HG03460 (cell line): Measurements from ENCODE around the gene TTC4.
"Not testable (repeated sequence)": the region's sequence is repeated elsewhere in the genome, so short reads cannot be mapped to it uniquely, and the experiment has no call there.

Source experiments
- ATAC-seq: cut with Tn5 transposase; IDR thresholded peaks from one replicate; pipeline ENCODE4 v1.9.1; 2021; ENCODE audit not compliant: unreplicated experiment

The TTC4 gene

DNA sequence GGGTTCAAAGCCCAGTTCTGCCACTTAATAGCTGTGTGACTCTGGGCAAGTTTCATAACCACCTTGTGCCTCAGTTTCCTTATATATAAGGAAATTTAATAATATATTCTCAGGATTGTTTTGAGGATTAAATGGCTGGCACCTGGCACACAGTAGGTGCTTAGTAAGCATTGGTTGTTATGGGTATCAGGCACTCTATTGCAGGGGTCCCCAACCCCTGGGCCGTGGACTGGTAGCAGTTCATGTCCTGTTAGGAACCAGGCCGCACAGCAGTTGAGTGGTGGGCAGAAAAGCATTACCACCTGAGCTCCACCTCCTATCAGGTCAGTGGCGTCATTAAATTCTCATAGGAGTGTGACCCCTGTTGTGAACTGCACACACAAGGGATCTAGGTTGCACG, 30.2 kb downstream of the TTC4 start:
- ATAC-seq, result no peak

DNA sequence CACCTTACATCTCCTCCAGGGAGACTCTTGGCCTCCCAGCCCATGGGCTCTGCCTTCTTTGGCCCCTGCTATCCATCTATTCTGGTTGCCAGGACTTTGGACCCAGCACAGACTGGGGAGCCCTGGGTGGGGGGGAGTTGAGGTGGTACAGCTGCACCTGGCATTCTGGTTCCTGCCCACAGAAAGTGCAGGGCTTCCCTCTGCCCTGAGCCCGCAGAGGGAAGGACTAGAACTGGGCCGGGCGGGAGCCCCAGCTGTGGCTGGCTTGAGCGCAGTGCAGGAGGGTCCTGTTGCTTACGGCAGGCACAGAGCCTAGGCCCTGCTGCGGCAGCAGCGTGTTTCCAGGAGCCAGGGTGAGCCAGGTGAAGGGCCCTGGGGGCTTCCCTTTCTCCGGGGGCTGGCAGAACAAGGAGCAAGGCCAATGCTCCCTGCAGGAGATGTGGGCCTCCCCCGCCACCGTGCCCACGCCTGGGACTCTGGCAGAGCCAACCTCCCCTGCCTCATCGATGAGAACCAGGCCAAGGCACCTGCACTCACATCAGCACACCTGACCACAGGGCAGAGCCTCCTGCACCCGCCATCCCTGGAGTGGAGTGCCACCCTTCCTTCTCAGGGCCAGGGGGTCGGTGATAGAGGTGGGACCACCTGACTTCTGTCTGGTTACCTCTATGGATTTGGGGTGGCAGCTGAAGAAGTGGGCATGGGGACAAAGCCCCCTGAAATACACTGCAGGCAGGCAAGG, 32.6 kb downstream of the TTC4 start:
- ATAC-seq, result no peak

DNA sequence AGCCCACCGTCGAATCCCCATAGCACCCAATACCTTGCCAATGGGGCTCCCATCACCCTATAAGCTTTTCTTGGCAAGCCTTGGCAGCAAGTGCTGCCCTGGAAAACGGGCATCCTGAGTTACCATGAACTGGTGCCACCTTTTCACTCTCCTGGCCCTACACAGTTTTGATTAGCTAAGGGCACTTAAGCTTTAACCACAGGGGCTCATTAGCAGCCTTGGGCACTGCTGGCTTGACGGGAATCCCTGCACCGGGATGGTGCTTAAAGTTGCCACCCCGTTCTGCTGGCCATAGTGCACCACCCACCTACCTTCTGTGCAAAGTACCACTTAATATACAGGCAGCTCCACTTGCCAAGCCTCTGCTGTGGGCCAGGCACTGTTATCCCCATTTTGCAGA, 34.9 kb downstream of the TTC4 start:
- ATAC-seq, result no peak

DNA sequence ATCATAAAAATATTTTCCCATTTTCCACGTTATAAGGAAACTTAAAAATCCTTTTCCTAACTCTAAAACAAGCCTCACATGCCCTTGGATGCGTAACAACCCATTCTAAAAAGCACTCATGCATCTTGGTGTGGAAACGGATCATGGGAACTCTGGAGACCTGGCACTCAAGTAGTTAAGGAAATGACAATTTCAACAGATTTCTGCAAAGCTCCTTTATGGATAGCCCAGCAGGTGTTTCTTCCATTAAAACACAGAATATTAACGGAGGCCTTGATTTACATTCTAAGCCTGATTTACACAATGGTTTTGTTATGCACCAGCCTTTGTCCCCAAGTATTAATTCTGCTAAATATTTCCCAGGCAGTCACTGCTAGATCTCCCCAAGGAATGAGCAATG, 35.8 kb downstream of the TTC4 start:
- ATAC-seq, result no peak

DNA sequence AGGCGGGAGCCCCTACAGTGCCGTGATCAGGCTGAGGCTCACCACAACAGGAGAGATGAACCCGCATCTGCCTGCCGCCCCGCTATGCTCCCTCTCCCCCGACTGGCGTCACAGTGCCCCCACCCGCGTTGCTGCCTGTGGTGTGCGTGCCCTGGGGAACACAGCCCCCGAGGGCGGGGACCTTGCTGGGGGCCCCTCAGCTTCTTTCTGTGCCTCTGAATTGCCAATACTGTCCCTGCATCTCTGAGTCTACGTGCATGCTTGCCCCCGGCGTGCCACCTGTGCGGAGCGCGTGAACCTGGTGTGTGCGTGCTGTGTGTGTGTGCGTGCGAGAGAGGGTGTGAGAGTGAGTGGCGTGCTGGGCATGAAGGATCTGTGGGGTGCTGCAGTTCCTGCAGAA, 38.4 kb downstream of the TTC4 start:
- no peak for ATAC-seq

DNA sequence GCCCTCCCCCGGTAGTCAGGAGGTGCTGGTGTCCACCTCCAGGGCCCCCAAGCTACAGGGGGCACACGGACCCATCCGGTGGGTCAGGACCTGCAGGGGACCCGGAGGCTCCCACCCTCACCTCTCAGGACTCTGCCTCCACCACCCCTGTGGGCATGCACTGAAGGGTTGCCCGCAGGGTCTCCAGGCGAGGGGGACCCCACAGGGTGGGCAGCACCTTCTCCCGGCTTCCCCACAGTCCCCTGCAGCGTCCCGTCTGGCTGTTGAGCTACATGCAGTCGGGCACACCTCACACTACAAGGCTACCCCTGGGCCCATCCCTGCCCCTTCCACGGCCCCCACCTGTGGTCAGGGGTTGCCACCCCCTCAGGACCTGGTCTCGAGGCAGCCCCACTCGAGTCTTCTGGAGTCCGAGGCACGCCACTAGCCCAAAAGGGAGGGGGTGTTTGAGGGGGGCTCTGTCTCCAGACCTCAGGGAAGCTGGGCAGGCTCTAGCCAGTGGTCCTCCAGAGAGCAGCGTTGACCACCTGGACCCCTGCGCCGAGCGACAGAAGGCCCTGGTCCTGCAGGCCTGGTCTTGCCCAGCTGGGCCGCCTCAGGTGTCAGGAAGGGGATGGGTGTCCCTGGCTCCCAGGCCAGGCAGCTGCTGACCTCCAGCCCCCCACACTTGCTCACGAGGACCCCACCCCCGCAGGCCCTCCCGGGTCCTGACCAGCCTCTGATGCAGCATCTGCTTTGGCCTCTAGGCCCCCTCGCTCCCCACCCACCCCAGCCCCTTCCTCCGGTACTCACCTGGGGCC, 39.0 kb downstream of the TTC4 start:
- ATAC-seq, result no peak

DNA sequence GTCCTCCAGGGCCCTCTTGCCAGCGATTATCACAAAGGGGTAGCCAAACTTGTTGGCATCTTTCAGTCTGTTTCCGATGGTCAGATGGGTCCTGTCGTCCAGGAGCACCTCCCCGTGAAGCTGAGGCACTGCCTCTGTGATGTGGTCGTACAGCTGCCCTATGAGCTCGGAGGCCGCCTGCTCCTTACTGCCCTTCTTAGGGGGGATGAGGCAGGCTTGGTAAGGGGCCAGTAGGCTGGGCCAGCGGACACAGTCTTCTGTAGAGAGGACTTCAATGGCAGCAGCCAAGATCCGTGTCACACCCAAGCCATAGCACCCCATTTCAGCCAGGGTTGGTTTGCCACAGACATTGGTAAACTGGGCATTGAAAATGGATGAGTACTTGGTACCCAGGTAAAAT, 42.2 kb downstream of the TTC4 start:
- no peak for ATAC-seq

DNA sequence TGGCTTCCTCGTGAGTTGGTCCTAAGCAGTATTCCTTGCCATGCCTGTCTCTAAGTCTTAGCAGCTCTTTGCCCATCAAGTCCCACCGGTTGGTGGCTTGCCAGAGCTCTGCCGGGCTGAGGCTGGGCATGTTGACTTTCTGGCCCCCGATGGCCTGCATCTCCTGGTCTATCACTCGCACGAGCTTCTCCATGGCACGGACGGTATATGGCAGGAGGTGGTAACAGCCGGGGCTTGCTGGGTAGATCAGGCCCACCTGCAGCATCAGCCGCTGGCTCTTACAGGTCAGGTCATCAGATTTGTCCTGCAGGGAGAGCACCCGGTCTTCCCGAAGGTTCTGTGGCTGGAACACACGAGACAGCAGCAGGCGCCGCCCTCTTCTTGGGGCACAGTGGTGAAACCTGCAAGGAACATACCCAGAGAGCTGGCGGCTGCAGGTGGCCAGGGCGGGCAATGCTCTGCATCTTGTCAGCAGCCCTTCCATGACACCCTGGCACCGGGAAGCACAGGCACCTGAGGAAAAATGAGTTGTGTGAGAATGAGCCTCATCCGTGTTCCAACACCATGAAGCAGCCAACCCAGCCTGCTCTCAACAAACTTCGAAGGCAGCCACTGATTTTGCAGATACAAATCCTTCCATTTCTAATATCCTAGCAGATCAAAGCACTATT, 43.2 kb downstream of the TTC4 start:
- ATAC-seq, result no peak

DNA sequence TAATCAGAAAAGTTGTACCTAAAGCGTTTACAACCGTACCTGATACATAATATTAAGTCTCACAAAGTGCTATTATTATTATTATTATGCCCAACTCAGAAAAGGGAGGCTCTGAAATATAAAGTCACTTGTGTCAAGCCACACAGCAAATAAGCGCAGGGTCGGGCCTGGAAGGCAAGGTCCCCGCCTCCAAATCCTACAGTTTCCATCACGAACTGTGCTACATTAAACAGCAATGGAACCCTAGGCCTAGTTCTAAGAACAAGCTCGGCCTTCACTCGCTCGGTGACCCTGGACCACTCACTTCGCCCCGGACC, 48.1 kb downstream of the TTC4 start:
- no peak for ATAC-seq

DNA sequence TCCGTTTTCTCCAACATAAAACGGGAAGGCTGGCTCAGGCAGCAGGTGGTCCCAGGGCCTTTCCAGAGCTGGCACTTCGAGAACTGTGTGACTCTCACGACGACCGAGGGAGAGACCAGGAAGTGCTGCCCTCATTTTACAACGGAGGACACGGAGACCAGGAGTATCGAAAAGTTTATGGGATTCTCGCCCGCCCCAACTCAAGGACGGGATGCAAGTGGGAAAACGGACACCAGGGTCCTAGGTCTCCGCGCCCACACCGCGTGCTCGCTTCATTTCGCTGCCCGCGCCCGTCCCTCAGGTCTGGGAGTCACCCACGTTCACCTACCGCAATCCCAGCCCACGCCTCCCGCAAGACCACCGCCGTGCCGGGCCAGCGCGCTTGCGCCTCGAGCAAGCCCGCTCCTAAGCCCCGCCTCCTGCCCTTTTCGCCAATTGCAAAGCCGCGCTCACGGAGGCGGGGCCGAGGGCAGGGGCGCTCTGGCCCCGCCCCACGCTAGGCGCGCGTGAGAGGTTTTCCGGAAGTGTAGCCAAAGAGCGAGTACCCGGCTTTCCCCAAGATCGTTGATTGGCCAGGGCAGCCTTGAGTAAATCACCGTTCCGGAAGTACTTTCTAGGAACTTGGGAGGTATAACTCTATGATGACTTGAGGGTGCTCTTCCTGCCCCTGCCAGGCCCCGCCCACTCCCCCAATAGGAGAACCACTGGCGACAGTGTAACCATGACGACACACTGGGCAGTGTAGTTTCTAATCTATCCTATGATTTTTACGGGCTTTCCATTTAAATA, 48.7 kb downstream of the TTC4 start, which contains the start of gene PARS2:
TSS of gene PARS2 (minus strand) at position 391 of the 789 bp plus-strand sequence. CDS start 5,362 bp downstream, outside the sequence.
- peak; percentile 95 for ATAC-seq

DNA sequence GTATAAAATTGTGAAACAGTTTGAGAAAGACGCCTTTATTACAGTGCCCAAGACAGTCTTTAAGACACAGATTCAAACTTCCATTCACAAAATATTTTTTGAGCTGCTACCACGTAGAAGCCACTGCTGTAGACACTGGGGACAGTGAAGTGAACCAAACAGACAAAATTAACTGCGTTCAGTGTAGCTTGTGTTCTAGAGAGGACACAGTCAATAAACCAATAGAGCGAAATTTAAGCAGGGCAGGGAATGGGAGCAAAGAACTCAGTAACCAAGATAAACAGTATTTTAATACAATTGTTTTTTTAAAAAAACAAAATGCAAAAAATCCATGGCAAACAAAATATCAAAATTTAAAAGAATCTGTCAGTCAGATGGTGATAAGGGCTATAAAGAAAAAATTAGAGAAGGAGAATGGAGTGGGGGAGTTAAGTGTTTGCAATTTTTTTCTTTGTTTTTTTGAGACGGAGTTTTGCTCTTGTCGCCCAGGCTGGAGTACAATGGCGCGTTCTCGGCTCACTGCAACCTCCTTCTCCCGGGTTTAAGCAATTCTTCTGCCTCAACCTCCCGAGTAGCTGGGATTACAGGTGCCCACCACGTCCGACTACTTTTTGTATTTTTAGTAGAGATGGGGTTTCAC, 49.4 kb downstream of the TTC4 start:
- ATAC-seq, result peak; percentile 11

DNA sequence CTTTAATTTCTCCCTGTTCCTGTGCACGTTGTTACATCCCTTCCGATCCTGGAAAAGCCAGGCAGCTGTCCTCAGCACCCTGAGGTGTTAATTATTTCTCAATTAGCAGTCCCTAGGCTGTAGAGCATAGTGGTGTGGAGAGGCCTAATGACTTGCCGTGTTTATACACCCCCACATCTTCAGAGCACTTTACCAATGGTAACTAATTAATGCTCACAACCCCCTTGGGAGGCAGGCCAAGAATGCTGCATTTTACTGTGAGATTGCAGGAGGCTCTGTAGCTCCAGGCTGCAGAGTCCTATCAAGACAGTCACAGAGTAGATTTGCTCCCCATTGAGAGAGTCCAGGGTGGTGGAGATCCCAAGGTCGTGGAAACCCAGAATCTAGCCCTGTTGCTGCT, 51.1 kb downstream of the TTC4 start:
- ATAC-seq, result no peak

DNA sequence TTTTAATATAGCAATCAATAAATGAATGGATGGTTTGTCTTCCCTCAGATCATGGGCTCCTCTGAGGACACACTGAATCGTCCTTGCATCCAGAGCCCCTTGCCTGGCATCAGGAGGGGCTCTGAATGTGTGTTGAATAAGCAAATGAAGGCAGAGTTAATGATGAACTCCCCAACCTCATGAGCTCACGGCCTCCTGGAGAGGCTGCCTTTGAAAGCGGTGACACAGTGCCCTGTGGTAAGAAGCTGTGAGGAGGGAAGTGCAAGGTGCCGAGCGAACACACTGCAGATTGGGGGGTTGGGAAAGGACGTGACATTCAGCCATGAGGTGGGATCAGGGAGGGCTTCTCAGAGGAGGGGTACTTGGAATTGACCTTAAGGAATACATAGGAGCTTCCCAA, 51.9 kb downstream of the TTC4 start:
- no peak for ATAC-seq

DNA sequence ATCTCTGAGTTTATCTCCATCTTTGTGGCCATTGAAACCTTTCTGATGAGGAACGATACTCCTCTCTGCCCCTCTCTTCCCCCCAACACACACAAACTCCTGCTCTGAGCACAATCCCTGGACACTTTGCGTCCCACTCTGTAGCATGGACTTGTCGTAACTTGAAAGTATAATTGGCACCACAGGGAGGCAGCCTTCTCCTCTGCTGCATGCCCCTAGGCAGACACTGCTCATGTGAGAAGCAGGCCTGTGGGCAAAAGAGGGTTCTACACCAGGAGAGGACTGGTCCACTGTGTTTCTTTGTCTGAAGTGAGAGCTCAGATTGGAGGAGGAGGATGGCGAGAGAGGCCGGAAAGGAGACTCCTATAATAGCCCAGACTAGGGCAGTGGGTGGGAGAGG, 52.4 kb downstream of the TTC4 start:
- ATAC-seq, result no peak

DNA sequence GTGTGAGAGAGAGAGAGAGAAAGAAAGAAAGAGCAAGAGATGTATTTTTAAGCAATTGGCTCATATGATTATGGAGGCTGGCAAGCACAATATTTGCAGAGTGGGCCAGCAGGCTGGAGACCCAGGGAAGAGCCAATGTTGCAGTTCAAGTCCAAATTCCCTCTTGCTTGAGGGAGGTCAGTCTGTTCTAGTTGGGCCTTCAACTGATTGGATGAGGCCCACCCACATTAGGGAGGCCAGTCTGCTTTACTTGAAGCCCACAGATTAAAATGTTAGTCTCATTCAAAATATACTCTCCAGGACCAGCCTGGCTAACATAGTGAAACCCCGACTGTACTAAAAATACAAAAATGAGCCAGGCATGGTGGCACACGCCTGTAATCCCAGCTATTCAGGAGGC, 57.3 kb downstream of the TTC4 start:
- ATAC-seq, result no peak

DNA sequence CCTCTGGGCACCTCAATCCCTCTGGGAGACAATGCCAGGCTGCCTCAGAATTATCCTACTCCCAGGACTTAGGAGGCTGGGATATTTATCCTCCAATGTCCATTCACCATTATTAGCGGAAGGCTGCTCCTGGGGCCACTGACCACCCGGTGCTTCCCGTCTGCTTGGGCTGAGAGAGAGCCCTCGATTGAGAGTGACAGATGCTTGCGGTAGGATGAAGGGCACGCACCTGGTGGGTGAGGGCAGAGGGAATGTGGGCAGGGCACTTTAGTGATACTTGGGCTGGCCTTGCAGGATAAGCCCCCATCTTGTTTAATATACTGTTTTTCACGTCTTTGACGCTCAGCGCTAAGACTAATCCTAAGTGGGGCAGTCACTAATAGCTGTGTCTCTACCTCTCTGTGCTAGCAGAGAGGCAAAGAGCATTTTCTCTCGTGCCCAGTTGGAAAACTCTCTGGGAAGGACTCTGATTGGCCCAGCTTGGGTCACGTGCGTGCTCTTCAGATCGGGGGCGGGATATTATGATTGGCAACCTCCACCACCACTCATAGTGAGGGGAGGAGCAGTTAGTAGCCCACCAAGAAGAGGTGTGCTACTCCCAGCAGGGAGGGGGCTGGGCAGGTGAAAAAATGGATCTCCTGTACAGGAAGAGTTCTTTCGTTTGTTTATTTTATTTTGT, 59.3 kb downstream of the TTC4 start:
- ATAC-seq, result no peak

DNA sequence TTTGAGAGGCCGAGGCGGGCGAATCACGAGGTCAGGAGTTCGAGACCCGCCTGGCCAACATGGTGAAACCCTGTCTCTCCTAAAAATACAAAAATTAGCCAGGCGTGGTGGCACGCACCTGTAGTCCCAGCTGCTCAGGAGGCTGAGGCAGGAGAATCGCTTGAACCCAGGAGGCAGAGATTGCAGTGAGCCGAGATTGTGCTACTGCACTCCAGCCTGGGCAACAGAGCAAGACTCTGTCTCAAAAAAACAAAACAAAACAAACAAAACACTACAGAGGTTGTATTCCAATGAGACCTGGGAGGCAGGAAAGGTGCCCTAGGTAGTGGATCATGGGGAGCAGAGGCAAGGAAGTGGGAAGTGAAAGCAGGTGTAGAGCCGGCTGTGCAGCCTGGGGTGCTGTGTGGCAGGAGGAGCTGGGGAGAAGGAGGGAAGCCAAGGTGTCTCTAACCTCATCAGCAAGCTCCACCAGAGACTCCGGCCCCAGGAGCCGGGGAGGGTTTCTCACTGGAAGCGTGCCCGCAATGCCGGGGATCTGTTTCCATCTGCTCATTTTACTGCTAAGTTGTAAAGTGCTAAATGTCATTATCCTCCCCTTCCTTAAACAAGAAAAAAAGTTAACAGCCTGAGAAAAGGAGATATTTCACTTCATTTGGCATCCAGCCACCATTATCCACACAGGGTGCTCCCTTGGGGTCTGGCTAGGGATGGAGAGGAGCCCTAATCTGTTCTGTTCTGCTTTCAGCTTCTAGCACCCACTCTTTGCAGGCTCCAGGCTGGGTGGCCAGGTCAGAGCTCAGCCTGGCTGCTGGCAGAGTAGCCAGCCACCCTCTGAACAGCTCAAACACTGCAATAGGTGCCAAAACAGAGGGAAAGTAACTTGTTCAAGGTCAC, 60.4 kb downstream of the TTC4 start:
- not testable (repeated sequence) for ATAC-seq

DNA sequence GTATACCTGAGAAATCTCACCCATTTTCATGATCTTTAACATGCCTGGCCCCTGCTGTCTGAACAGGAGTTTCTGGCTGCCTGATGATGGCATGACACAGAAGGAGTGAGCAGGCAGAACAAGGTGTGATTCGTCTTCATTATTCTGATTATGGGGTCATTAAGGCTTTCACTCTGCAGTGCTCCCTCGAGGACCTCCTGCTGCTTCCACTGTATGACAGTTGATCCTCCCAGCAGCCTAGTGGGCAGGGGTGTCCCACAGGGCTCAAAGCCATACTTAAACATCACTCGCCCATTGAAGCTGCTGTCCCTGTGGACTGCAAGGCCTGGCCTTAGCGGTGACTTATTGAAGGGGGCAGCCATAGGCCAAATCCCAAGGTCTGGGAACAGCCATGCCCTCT, 61.4 kb downstream of the TTC4 start:
- ATAC-seq, result no peak

DNA sequence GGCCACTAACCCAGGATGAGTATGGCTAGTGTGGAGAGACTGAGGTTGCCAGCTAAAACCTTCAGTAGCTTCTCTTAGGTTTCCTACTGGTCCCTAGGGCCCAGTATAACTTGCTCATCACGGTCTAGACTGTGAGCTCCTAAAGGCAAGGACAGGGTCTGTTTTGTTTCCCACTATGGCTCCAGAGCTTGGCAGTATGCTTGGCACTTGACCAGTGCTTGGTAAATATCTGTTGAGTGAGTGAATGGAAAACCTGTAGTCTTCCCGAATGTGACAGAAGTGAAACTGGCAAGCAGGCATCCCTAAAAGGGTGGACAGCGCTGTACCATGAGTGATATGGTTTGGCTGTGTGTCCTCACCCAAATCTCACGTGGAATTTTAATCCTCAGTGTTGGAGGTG, 61.8 kb downstream of the TTC4 start:
- ATAC-seq, result no peak
